Liver (tissue), 9 donors: Measurements from ENCODE around the gene MRC1. TPM values are rescaled to one million over a fixed set of nuclear protein-coding genes. Genes with fewer than 3 reads are reported as not detected.

Experiments
- DNase-seq: peaks from one replicate; pipeline ENCODE4 v3.0.0-alpha.2; 2017; ENCODE audit warnings: low spot score
- H3K27ac ChIP-seq, 2 donors: one replicate each; pipeline ENCODE4 v1.7.0; 2013; ENCODE audit warnings: inconsistent platforms in 2 of 2, low read length in 2 of 2, control low read depth in 1 of 2, low read depth in 1 of 2, mild to moderate bottlenecking in 1 of 2
- H3K27me3 ChIP-seq, 4 donors: one replicate each; pipeline versions ENCODE4 v1.6.1 to v1.7.0; 2013; ENCODE audit warnings: low read length in 3 of 4, inconsistent platforms in 1 of 4, mild to moderate bottlenecking in 1 of 4, moderate library complexity in 1 of 4; ENCODE audit not compliant: control insufficient read depth in 4 of 4, insufficient read depth in 4 of 4
- H3K36me3 ChIP-seq, 4 donors: one replicate each; pipeline versions ENCODE4 v1.6.1 to v1.7.0; 2013; ENCODE audit warnings: low read length in 3 of 4, mild to moderate bottlenecking in 3 of 4, low read depth in 1 of 4, moderate library complexity in 1 of 4; ENCODE audit not compliant: control insufficient read depth in 4 of 4, insufficient read depth in 3 of 4
- H3K4me1 ChIP-seq, 4 donors: one replicate each; pipeline versions ENCODE4 v1.6.1 to v1.7.0; 2013; ENCODE audit warnings: low read length in 3 of 4, mild to moderate bottlenecking in 3 of 4, moderate library complexity in 1 of 4; ENCODE audit not compliant: control insufficient read depth in 4 of 4, insufficient read depth in 4 of 4
- H3K4me3 ChIP-seq, 3 donors: one replicate each; pipeline versions ENCODE4 v1.6.1 to v1.7.0; 2013; ENCODE audit warnings: low read length in 3 of 3, control low read depth in 1 of 3, low read depth in 1 of 3, mild to moderate bottlenecking in 1 of 3
- H3K9ac ChIP-seq, 2 donors: one replicate each; pipeline ENCODE4 v1.7.0; 2013; ENCODE audit warnings: low read length in 2 of 2, mild to moderate bottlenecking in 2 of 2, moderate library complexity in 2 of 2, control low read depth in 1 of 2, low read depth in 1 of 2
- H3K9me3 ChIP-seq, 4 donors: one replicate each; pipeline versions ENCODE4 v1.6.1 to v1.7.0; 2013; ENCODE audit warnings: low read length in 3 of 4; ENCODE audit not compliant: control insufficient read depth in 4 of 4
- FOXA1 ChIP-seq: IDR thresholded peaks from 2 replicates; pipeline ENCODE4 v1.6.1; 2016; ENCODE audit warnings: antibody characterized with exemption
- FOXA2 ChIP-seq: IDR thresholded peaks from 2 replicates; pipeline ENCODE4 v1.6.1; 2016; ENCODE audit warnings: antibody characterized with exemption
- GABPA ChIP-seq, 2 donors: IDR thresholded peaks in 1 of 2; conservative IDR thresholded peaks in 1 of 2; 2 replicates each; pipeline ENCODE4 v1.6.1; 2016; ENCODE audit warnings: antibody characterized with exemption in 2 of 2, mild to moderate bottlenecking in 1 of 2, moderate library complexity in 1 of 2
- HNF4G ChIP-seq: IDR thresholded peaks from 2 replicates; pipeline ENCODE4 v1.6.1; 2016; ENCODE audit warnings: antibody characterized with exemption
- NR2F2 ChIP-seq: IDR thresholded peaks from 2 replicates; pipeline ENCODE4 v1.6.1; 2016; ENCODE audit warnings: antibody characterized with exemption
- RAD21 ChIP-seq, 2 donors: IDR thresholded peaks; 2 replicates each; pipeline ENCODE4 v1.6.1; 2016; ENCODE audit warnings: antibody characterized with exemption in 2 of 2, mild to moderate bottlenecking in 2 of 2
- SP1 ChIP-seq: IDR thresholded peaks from 2 replicates; pipeline ENCODE4 v1.6.1; 2018; ENCODE audit warnings: antibody characterized with exemption, mild to moderate bottlenecking
- TAF1 ChIP-seq: conservative IDR thresholded peaks from 2 replicates; pipeline ENCODE4 v1.6.1; 2016; ENCODE audit warnings: antibody characterized with exemption, mild to moderate bottlenecking
- YY1 ChIP-seq: IDR thresholded peaks from 2 replicates; pipeline ENCODE4 v1.6.1; 2016; ENCODE audit warnings: antibody characterized with exemption, mild to moderate bottlenecking
- WGBS: extraction: QIAGEN DNeasy Blood & Tissue Kit; methylation state at CpG from one replicate; pipeline ENCODE4 v1.1.7; 2013; 5-methylcytosine and 5-hydroxymethylcytosine counted together
- polyA plus RNA-seq, 2 donors: library from polyadenylated mRNA; stranded (reverse) in 1 of 2; unstranded in 1 of 2; fragments of 200-250 nt in 1 of 2; fragments of >200 nt in 1 of 2; fragmentation: Nextera tagmentation in 1 of 2; extraction: Ambion mirVana in 1 of 2; gene quantifications; one replicate each; pipeline versions ENCODE4 v1.2.1 to v1.2.3, GENCODE V29; 2013 to 2015
- total RNA-seq, 2 donors: library from RNA; depleted of rRNA; stranded (reverse); fragments of >200 nt; gene quantifications; one replicate each; pipeline ENCODE4 v1.2.3, GENCODE V29; 2014
- TF ChIP-seq, protein P1 (sequence below): IDR thresholded peaks from 2 replicates; pipeline ENCODE4 v1.6.1; 2016; ENCODE audit warnings: antibody characterized with exemption
- TF ChIP-seq, protein P2 (sequence below): IDR thresholded peaks from 2 replicates; pipeline ENCODE4 v1.6.1; 2016; ENCODE audit warnings: antibody characterized with exemption
- TF ChIP-seq, protein P3 (sequence below): IDR thresholded peaks from 2 replicates; pipeline ENCODE4 v1.6.1; 2016; ENCODE audit warnings: antibody characterized with exemption
- TF ChIP-seq, protein P4 (sequence below): IDR thresholded peaks from 2 replicates; pipeline ENCODE4 v1.6.1; 2016; ENCODE audit warnings: antibody characterized with exemption, mild to moderate bottlenecking
- TF ChIP-seq, protein P5 (sequence below): fragments of 150-350 bp; IDR thresholded peaks from 2 replicates; pipeline ENCODE4 v1.5.1; 2017; ENCODE audit warnings: improper control_type of control experiment, low read depth, low read length; ENCODE audit not compliant: missing input control
- donor health status: healthy.
- donor health status: healthy.
- donor health status: healthy.
- donor health status: healthy.
- donor health status: healthy.

The MRC1 gene
- total and polyA plus RNA-seq, 4 donors = 9.2 to 47.0 (median 34.1) TPM

DNA sequence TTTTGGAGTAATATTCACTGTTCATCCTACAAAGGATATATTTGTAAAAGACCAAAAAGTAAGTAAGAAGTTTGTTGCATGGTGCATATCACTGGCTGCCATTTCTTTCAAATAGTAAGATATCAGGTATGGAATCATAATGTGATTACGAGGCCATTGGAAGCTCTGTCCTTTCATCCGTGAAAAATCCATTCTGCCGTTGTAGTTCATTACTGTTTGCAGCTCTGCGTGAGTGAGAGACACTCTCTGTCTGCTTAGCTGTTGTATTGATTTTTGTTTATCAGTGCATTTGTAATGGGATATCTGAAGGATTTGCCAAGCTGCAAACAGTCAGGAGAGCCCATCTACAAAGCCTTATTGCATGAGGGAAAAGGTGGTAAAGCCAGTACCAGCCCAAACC is 98.5 kb downstream of the MRC1 start:
- DNase-seq = no peak
- 40% methylated on average over 4 of the region's 4 CpGs for WGBS
- H3K27me3 ChIP-seq = peaks cover 0 to 2% (median 0%) of the 10 kb centered on the region in 4 donors
- H3K27ac ChIP-seq = no peak overlapping the region
- no peaks in the 10 kb centered on the region for H3K36me3 ChIP-seq
- H3K4me3 ChIP-seq = no peak overlapping the region
- TF ChIP-seq RAD21 (IDR thresholded peaks at IDR 0.05) (no peak), FOXA2 (no peak), FOXA1 (no peak), GABPA (IDR thresholded peaks at IDR 0.05 in 1 of 2, conservative IDR thresholded peaks at IDR 0.05 in 1 of 2) (no peak), HNF4G (no peak), NR2F2 (no peak), YY1 (no peak), TAF1 (no peak), SP1 (no peak)
- TF ChIP-seq, protein P1, sequence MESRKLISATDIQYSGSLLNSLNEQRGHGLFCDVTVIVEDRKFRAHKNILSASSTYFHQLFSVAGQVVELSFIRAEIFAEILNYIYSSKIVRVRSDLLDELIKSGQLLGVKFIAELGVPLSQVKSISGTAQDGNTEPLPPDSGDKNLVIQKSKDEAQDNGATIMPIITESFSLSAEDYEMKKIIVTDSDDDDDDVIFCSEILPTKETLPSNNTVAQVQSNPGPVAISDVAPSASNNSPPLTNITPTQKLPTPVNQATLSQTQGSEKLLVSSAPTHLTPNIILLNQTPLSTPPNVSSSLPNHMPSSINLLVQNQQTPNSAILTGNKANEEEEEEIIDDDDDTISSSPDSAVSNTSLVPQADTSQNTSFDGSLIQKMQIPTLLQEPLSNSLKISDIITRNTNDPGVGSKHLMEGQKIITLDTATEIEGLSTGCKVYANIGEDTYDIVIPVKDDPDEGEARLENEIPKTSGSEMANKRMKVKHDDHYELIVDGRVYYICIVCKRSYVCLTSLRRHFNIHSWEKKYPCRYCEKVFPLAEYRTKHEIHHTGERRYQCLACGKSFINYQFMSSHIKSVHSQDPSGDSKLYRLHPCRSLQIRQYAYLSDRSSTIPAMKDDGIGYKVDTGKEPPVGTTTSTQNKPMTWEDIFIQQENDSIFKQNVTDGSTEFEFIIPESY = no peak
- TF ChIP-seq, protein P2, sequence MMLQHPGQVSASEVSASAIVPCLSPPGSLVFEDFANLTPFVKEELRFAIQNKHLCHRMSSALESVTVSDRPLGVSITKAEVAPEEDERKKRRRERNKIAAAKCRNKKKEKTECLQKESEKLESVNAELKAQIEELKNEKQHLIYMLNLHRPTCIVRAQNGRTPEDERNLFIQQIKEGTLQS = no peak
- TF ChIP-seq, protein P3, sequence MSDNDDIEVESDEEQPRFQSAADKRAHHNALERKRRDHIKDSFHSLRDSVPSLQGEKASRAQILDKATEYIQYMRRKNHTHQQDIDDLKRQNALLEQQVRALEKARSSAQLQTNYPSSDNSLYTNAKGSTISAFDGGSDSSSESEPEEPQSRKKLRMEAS = no peak
- TF ChIP-seq, protein P4, sequence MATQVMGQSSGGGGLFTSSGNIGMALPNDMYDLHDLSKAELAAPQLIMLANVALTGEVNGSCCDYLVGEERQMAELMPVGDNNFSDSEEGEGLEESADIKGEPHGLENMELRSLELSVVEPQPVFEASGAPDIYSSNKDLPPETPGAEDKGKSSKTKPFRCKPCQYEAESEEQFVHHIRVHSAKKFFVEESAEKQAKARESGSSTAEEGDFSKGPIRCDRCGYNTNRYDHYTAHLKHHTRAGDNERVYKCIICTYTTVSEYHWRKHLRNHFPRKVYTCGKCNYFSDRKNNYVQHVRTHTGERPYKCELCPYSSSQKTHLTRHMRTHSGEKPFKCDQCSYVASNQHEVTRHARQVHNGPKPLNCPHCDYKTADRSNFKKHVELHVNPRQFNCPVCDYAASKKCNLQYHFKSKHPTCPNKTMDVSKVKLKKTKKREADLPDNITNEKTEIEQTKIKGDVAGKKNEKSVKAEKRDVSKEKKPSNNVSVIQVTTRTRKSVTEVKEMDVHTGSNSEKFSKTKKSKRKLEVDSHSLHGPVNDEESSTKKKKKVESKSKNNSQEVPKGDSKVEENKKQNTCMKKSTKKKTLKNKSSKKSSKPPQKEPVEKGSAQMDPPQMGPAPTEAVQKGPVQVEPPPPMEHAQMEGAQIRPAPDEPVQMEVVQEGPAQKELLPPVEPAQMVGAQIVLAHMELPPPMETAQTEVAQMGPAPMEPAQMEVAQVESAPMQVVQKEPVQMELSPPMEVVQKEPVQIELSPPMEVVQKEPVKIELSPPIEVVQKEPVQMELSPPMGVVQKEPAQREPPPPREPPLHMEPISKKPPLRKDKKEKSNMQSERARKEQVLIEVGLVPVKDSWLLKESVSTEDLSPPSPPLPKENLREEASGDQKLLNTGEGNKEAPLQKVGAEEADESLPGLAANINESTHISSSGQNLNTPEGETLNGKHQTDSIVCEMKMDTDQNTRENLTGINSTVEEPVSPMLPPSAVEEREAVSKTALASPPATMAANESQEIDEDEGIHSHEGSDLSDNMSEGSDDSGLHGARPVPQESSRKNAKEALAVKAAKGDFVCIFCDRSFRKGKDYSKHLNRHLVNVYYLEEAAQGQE = no peak
- no peaks in the 10 kb centered on the region for H3K4me1 ChIP-seq
- no peaks in the 10 kb centered on the region for H3K9me3 ChIP-seq
- H3K9ac ChIP-seq = no peak overlapping the region

DNA sequence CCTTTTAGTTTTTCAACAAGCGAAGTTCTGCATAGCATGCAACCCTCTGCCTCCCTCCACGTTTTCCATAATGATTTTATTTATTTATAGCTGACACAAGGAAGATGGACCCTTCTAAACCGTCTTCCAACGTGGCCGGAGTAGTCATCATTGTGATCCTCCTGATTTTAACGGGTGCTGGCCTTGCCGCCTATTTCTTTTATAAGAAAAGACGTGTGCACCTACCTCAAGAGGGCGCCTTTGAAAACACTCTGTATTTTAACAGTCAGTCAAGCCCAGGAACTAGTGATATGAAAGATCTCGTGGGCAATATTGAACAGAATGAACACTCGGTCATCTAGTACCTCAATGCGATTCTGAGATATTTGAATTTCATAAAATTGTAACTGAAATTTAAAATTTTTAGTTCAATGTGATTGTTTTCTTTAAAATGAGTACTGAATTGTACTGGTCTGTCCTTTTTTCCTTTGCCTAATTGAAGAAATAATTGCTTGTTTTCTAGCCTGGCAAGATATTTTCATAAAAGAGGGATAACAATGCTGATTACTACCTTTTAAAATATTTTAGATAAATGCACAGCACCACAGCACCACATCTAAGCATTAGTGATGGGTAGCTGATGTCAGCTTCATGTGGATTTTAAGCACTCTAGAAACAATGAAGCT is 101.1 kb downstream of the MRC1 start:
- no peak overlapping the region for H3K9ac ChIP-seq
- WGBS = 23% methylated on average over 12 of the region's 12 CpGs
- no peak overlapping the region for H3K4me3 ChIP-seq
- H3K4me1 ChIP-seq = no peaks in the 10 kb centered on the region
- no peak overlapping the region for H3K27ac ChIP-seq
- H3K9me3 ChIP-seq = no peaks in the 10 kb centered on the region
- H3K36me3 ChIP-seq = no peaks in the 10 kb centered on the region
- H3K27me3 ChIP-seq = peaks cover 0 to 3% (median under 1%) of the 10 kb centered on the region in 4 donors
- TF ChIP-seq, protein P5, sequence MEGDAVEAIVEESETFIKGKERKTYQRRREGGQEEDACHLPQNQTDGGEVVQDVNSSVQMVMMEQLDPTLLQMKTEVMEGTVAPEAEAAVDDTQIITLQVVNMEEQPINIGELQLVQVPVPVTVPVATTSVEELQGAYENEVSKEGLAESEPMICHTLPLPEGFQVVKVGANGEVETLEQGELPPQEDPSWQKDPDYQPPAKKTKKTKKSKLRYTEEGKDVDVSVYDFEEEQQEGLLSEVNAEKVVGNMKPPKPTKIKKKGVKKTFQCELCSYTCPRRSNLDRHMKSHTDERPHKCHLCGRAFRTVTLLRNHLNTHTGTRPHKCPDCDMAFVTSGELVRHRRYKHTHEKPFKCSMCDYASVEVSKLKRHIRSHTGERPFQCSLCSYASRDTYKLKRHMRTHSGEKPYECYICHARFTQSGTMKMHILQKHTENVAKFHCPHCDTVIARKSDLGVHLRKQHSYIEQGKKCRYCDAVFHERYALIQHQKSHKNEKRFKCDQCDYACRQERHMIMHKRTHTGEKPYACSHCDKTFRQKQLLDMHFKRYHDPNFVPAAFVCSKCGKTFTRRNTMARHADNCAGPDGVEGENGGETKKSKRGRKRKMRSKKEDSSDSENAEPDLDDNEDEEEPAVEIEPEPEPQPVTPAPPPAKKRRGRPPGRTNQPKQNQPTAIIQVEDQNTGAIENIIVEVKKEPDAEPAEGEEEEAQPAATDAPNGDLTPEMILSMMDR = peak; percentile 34
- no peak for TF ChIP-seq NR2F2
- TF ChIP-seq RAD21 (IDR thresholded peaks at IDR 0.05) = peak; percentile 64 to 73
- no peak for DNase-seq
